Subcutaneous adipose tissue (tissue), 4 donors: ENCODE results near the gene PLA2G2E. TPM values are rescaled to one million over a fixed set of nuclear protein-coding genes. Genes with fewer than 3 reads are reported as not detected.

Experiments used
- CTCF ChIP-seq: fragments of 450-650 bp; IDR thresholded peaks from one replicate; pipeline ENCODE4 v1.5.1; 2016; ENCODE audit warnings: low read depth, mild to moderate bottlenecking, control low read depth, antibody characterized with exemption, moderate library complexity
- total RNA-seq, 4 donors: library from RNA; depleted of rRNA; stranded (reverse); fragments of >200 nt; gene quantifications; one replicate each; pipeline ENCODE4 v1.1.0, GENCODE V29; 2016

The PLA2G2E gene
- total RNA-seq, 4 donors from 2014 or later = not detected

- TF ChIP-seq CTCF = no peak
Observed at GRCh38 chr1:19932866-19933265, 9.4 kb upstream of the PLA2G2E start.

GRCh38 chr1:19926296-19927129, 3.1 kb upstream of the PLA2G2E start:
- no peak for TF ChIP-seq CTCF

- no peak for TF ChIP-seq CTCF
Observed at GRCh38 chr1:19925342-19926070, 2.1 kb upstream of the PLA2G2E start.

GRCh38 chr1:19923953-19924346, 533 bp upstream of the PLA2G2E start:
- TF ChIP-seq CTCF = no peak

GRCh38 chr1:19922015-19922688, 1.3 kb downstream of the PLA2G2E start:
- no peak for TF ChIP-seq CTCF

- TF ChIP-seq CTCF = no peak
Observed at GRCh38 chr1:19921310-19921709, 2.1 kb downstream of the PLA2G2E start.
